ENCODE data around the gene ARHGAP31.

Gene ARHGAP31

GRCh38 chr3:119428538-119428937 is 134.4 kb downstream of the ARHGAP31 start:
- H3K9me3 ChIP-seq (replicated peaks in 1 of 11): peaks cover 55 to 72% (median 65%) of the 10 kb centered on the region in 11 experiments
- H3K36me3 ChIP-seq: peaks cover 60 to 71% (median 66%) of the 10 kb centered on the region in 11 experiments
- no peak for TF ChIP-seq Cebpa-rat (IDR thresholded peaks at IDR 0.05)
- H3K9ac ChIP-seq: no peak overlapping the region
- no peak overlapping the region for H3K27ac ChIP-seq
- no peaks in the 10 kb centered on the region; a peak in 1 of 22 replicates for H4K20me1 ChIP-seq
- no peak overlapping the region for H3K4me3 ChIP-seq
- H3K27me3 ChIP-seq: no peaks in the 10 kb centered on the region
- H3K4me2 ChIP-seq: no peak overlapping the region
- peaks cover 0 to 10% (median 0%) of the 10 kb centered on the region in 10 experiments; a peak in 6 of 20 replicates for H3K4me1 ChIP-seq

GRCh38 chr3:119433613-119434325 is 139.6 kb downstream of the ARHGAP31 start:
- Histone ChIP-seq H3K36me3 (peaks cover 96 to 100% (median 100%) of the 10 kb centered on the region in 11 experiments), H3K4me3 (no peak overlapping the region)
- TF ChIP-seq Cebpa-rat (IDR thresholded peaks at IDR 0.05): no peak

GRCh38 chr3:119434703-119435102 is 140.5 kb downstream of the ARHGAP31 start:
- H3K4me2 ChIP-seq: no peak overlapping the region
- H3K36me3 ChIP-seq: peaks cover 90 to 100% (median 99%) of the 10 kb centered on the region in 11 experiments
- H4K20me1 ChIP-seq: peaks cover 0 to 3% (median 0%) of the 10 kb centered on the region in 11 experiments; a peak in 2 of 22 replicates
- H3K4me3 ChIP-seq: no peak overlapping the region
- peaks cover 10 to 23% (median 19%) of the 10 kb centered on the region in 11 experiments for H3K9me3 ChIP-seq (replicated peaks in 1 of 11)
- H3K27ac ChIP-seq: no peak overlapping the region
- TF ChIP-seq Cebpa-rat (IDR thresholded peaks at IDR 0.05): no peak
- H3K9ac ChIP-seq: no peak overlapping the region
- no peaks in the 10 kb centered on the region for H3K27me3 ChIP-seq
- H3K4me1 ChIP-seq: peaks cover 0 to 10% (median 0%) of the 10 kb centered on the region in 10 experiments; a peak in 6 of 20 replicates

More at GRCh38 chr3:119433613-119434325, 139.6 kb downstream of the ARHGAP31 start:
- H3K9ac ChIP-seq: no peak overlapping the region
- peaks cover 20 to 32% (median 28%) of the 10 kb centered on the region in 11 experiments for H3K9me3 ChIP-seq (replicated peaks in 1 of 11)
- peaks cover 0 to 3% (median 0%) of the 10 kb centered on the region in 11 experiments; a peak in 2 of 22 replicates for H4K20me1 ChIP-seq
- H3K4me2 ChIP-seq: no peak overlapping the region
- no peak overlapping the region for H3K27ac ChIP-seq
- H3K4me1 ChIP-seq: peaks cover 0 to 10% (median 0%) of the 10 kb centered on the region in 10 experiments; a peak in 6 of 20 replicates
- no peaks in the 10 kb centered on the region for H3K27me3 ChIP-seq

- Histone ChIP-seq H3K4me2 (no peak overlapping the region), H3K4me1 (peaks cover 0 to 10% (median 0%) of the 10 kb centered on the region in 10 experiments; a peak in 6 of 20 replicates), H3K27ac (no peak overlapping the region), H3K27me3 (no peaks in the 10 kb centered on the region), H3K9me3 (replicated peaks in 1 of 11) (peaks cover 4 to 12% (median 8%) of the 10 kb centered on the region in 11 experiments; a peak in 20 of 22 replicates), H3K4me3 (no peak overlapping the region), H3K36me3 (peaks cover 90 to 100% (median 99%) of the 10 kb centered on the region in 11 experiments), H4K20me1 (peaks cover 0 to 3% (median 0%) of the 10 kb centered on the region in 11 experiments; a peak in 2 of 22 replicates), H3K9ac (no peak overlapping the region)
- no peak for TF ChIP-seq Cebpa-rat (IDR thresholded peaks at IDR 0.05)
Observed at GRCh38 chr3:119436977-119437376, 142.8 kb downstream of the ARHGAP31 start.

- Histone ChIP-seq H3K4me2 (no peak overlapping the region), H3K4me3 (no peak overlapping the region), H4K20me1 (peaks cover 0 to 3% (median 0%) of the 10 kb centered on the region in 11 experiments; a peak in 2 of 22 replicates), H3K27me3 (no peaks in the 10 kb centered on the region), H3K27ac (no peak overlapping the region), H3K9ac (no peak overlapping the region), H3K36me3 (peaks cover 90 to 100% (median 99%) of the 10 kb centered on the region in 11 experiments), H3K9me3 (replicated peaks in 1 of 11) (peaks cover 12 to 20% (median 16%) of the 10 kb centered on the region in 11 experiments), H3K4me1 (peaks cover 0 to 7% (median 0%) of the 10 kb centered on the region in 10 experiments; a peak in 6 of 20 replicates)
- no peak for TF ChIP-seq Cebpa-rat (IDR thresholded peaks at IDR 0.05)
Observed at GRCh38 chr3:119437691-119438258, 143.6 kb downstream of the ARHGAP31 start.

- TF ChIP-seq Cebpa-rat (IDR thresholded peaks at IDR 0.05): no peak
- no peaks in the 10 kb centered on the region for H3K27me3 ChIP-seq
- H3K36me3 ChIP-seq: peaks cover 89 to 100% (median 97%) of the 10 kb centered on the region in 11 experiments
- H3K4me3 ChIP-seq: no peak overlapping the region
- H3K9me3 ChIP-seq (replicated peaks in 1 of 11): peaks cover 13 to 29% (median 22%) of the 10 kb centered on the region in 11 experiments
- H3K27ac ChIP-seq: no peak overlapping the region
- no peak overlapping the region for H3K4me2 ChIP-seq
- 0 out of 22 replicates have a peak, but pooled peaks cover 0 to 6% (median 0%) of the 10 kb centered on the region in 11 experiments for H4K20me1 ChIP-seq
- no peak overlapping the region for H3K9ac ChIP-seq
- H3K4me1 ChIP-seq: no peaks in the 10 kb centered on the region
Observed at GRCh38 chr3:119443179-119443578, 149.0 kb downstream of the ARHGAP31 start.

GRCh38 chr3:119444590-119444989 is 150.4 kb downstream of the ARHGAP31 start:
- H3K4me2 ChIP-seq: no peak overlapping the region
- no peaks in the 10 kb centered on the region for H3K27me3 ChIP-seq
- no peaks in the 10 kb centered on the region for H3K4me1 ChIP-seq
- 0 out of 22 replicates have a peak, but pooled peaks cover 0 to 6% (median 0%) of the 10 kb centered on the region in 11 experiments for H4K20me1 ChIP-seq
- no peak overlapping the region for H3K27ac ChIP-seq
- H3K9me3 ChIP-seq (replicated peaks in 1 of 11): peaks cover 13 to 29% (median 22%) of the 10 kb centered on the region in 11 experiments
- no peak for TF ChIP-seq Cebpa-rat (IDR thresholded peaks at IDR 0.05)
- peaks cover 94 to 100% (median 99%) of the 10 kb centered on the region in 11 experiments for H3K36me3 ChIP-seq
- no peak overlapping the region for H3K4me3 ChIP-seq
- no peak overlapping the region for H3K9ac ChIP-seq

GRCh38 chr3:119453822-119454221 is 159.6 kb downstream of the ARHGAP31 start:
- H3K27ac ChIP-seq: no peak overlapping the region
- no peak overlapping the region for H3K4me2 ChIP-seq
- H4K20me1 ChIP-seq: peaks cover 0 to 15% (median 3%) of the 10 kb centered on the region in 11 experiments; a peak in 8 of 22 replicates
- H3K9me3 ChIP-seq (replicated peaks in 1 of 11): no peaks in the 10 kb centered on the region
- H3K27me3 ChIP-seq: no peaks in the 10 kb centered on the region
- H3K4me3 ChIP-seq: no peak overlapping the region
- H3K4me1 ChIP-seq: peaks cover 0 to 38% (median 3%) of the 10 kb centered on the region in 10 experiments; a peak in 9 of 20 replicates
- H3K9ac ChIP-seq: no peak overlapping the region
- TF ChIP-seq Cebpa-rat (IDR thresholded peaks at IDR 0.05): no peak
- peaks cover 88 to 100% (median 99%) of the 10 kb centered on the region in 11 experiments for H3K36me3 ChIP-seq

- Histone ChIP-seq H4K20me1 (peaks cover 0 to 20% (median 4%) of the 10 kb centered on the region in 11 experiments; a peak in 8 of 22 replicates), H3K9me3 (replicated peaks in 1 of 11) (no peaks in the 10 kb centered on the region), H3K9ac (no peak overlapping the region), H3K27me3 (no peaks in the 10 kb centered on the region), H3K4me2 (peak overlapping the region in 3 of 11 experiments; percentile 54 to 69 (median 65); a peak in 5 of 22 replicates), H3K4me1 (peaks cover under 1 to 61% (median 8%) of the 10 kb centered on the region in 10 experiments; a peak in 15 of 20 replicates), H3K4me3 (no peak overlapping the region), H3K36me3 (peaks cover 90 to 100% (median 98%) of the 10 kb centered on the region in 11 experiments), H3K27ac (peak overlapping the region in 3 of 11 experiments; percentile 30 to 67 (median 63); a peak in 5 of 22 replicates)
- no peak for TF ChIP-seq Cebpa-rat (IDR thresholded peaks at IDR 0.05)
Observed at GRCh38 chr3:119456469-119456868, 162.3 kb downstream of the ARHGAP31 start.

All from BLaER1 treated with 17β-estradiol and CSF1 and Interleukin-3, amounts not matched to agents 10 nM and 100 nM (cell line).